HCT116 (cell line): ENCODE measurements around the gene CT45A8. TPM values are rescaled to one million over a fixed set of nuclear protein-coding genes. Genes with fewer than 3 reads are reported as not detected.
"Not testable (repeated sequence)": the region's sequence is repeated elsewhere in the genome, so short reads cannot be mapped to it uniquely, and the experiment has no call there.

ENCODE experiments used
- ATAC-seq: fragments of 200-7000 bp; cut with Tn5 transposase; 2 replicates; pipeline ENCODE4 v1.9.1; 2020; ENCODE audit warnings: mild to moderate bottlenecking, moderate library complexity
- BruUV-seq: library from RNA; stranded (reverse); fragments of 400-500 nt; replicated peaks from 2 replicates; lab custom pipeline; 2021; lab: Mats Ljungman, UMichigan
- CTCF ChIA-PET: fragments of 300-600 bp; sonication (Branson Sonifier 250); formaldehyde crosslinking; loops from one replicate; lab custom pipeline; 2021; ENCODE audit warnings: antibody characterized with exemption; lab: Charles Lee
- POLR2A ChIA-PET: fragments of 300-600, 350-600 bp; sonication (Branson Sonifier 250); formaldehyde crosslinking; loops from one replicate; lab custom pipeline; 2021; ENCODE audit warnings: antibody characterized with exemption; lab: Charles Lee
- RAD21 ChIA-PET, 2 experiments: fragments of 300-600 bp; sonication (Branson Sonifier 250); formaldehyde crosslinking; loops; one replicate each; lab custom pipeline; 2023; ENCODE audit warnings: low total read pairs in 2 of 2; ENCODE audit not compliant: uncharacterized antibody in 2 of 2, unreplicated experiment in 2 of 2, low non-redundant PET in 1 of 2; lab: Charles Lee
- DNase-seq: peaks from one replicate; pipeline ENCODE4 v3.0.0-alpha.2; 2010; ENCODE audit warnings: low read depth, low spot score
- H2AFZ ChIP-seq: fragments of 200-600 bp; shearing (Covaris generic), sonication (generic); 2 replicates; pipeline ENCODE4 v1.6.1; 2017; ENCODE audit warnings: low read depth, mixed run types, mixed read lengths, antibody characterized with exemption, low read length; ENCODE audit not compliant: poor library complexity, severe bottlenecking
- H3K27ac ChIP-seq: 2 replicates; pipeline ENCODE4 v1.5.1; 2012; ENCODE audit warnings: low read depth, low read length
- H3K27me3 ChIP-seq: fragments of 200-600 bp; sonication (generic); 2 replicates; pipeline ENCODE4 v1.6.1; 2016; ENCODE audit warnings: mixed run types, low read length, mixed read lengths; ENCODE audit not compliant: insufficient read depth
- H3K36me3 ChIP-seq, 2 experiments: fragments of 200-500 bp in 1 of 2; fragments of 200-600 bp in 1 of 2; sonication (Bioruptor generic) in 1 of 2; sonication (generic) in 1 of 2; 2 replicates each; pipeline versions ENCODE4 v1.5.1 to v1.6.1; 2014 to 2016; ENCODE audit warnings: low read length in 2 of 2, inconsistent platforms in 1 of 2, mixed read lengths in 1 of 2, mixed run types in 1 of 2; ENCODE audit not compliant: insufficient read depth in 2 of 2, control insufficient read depth in 1 of 2
- H3K4me1 ChIP-seq, 2 experiments: fragments of 200-600 bp in 1 of 2; sonication (generic) in 1 of 2; 2 replicates each; pipeline versions ENCODE4 v1.5.1 to v1.6.1; 2012 to 2017; ENCODE audit warnings: low read length in 2 of 2, inconsistent platforms in 1 of 2, mild to moderate bottlenecking in 1 of 2, mixed read lengths in 1 of 2, mixed run types in 1 of 2, moderate library complexity in 1 of 2; ENCODE audit not compliant: insufficient read depth in 2 of 2, control insufficient read depth in 1 of 2
- H3K4me2 ChIP-seq: fragments of 200-600 bp; sonication (generic); 2 replicates; pipeline ENCODE4 v1.6.1; 2017; ENCODE audit warnings: mixed run types, low read length, mixed read lengths
- H3K4me3 ChIP-seq, 2 experiments: fragments of 200-600 bp in 1 of 2; sonication (generic) in 1 of 2; replicated peaks in 1 of 2; 2 replicates each; pipeline ENCODE4 v1.5.1; 2011 to 2016; ENCODE audit warnings: low read length in 2 of 2, control low read depth in 1 of 2, low read depth in 1 of 2, mild to moderate bottlenecking in 1 of 2, mixed read lengths in 1 of 2, mixed run types in 1 of 2
- H3K79me2 ChIP-seq: fragments of 200-600 bp; sonication (generic); 2 replicates; pipeline ENCODE4 v1.6.1; 2017; ENCODE audit warnings: mild to moderate bottlenecking, mixed run types, low read length, moderate library complexity, mixed read lengths; ENCODE audit not compliant: insufficient read depth
- H3K9ac ChIP-seq: fragments of 200-600 bp; sonication (generic); 2 replicates; pipeline ENCODE4 v1.6.1; 2016; ENCODE audit warnings: low read length, mixed read lengths
- H3K9me2 ChIP-seq: fragments of 200-600 bp; sonication (generic), shearing (Covaris generic); 2 replicates; pipeline ENCODE4 v1.6.1; 2017; ENCODE audit warnings: mixed run types, mild to moderate bottlenecking, moderate library complexity; ENCODE audit not compliant: insufficient read depth
- H3K9me3 ChIP-seq, 2 experiments: fragments of 200-500 bp in 1 of 2; fragments of 200-600 bp in 1 of 2; sonication (Bioruptor generic) in 1 of 2; sonication (generic) in 1 of 2; 2 replicates each; pipeline ENCODE4 v1.6.1; 2014 to 2017; ENCODE audit warnings: low read length in 2 of 2, mixed read lengths in 2 of 2, inconsistent platforms in 1 of 2, low read depth in 1 of 2, mild to moderate bottlenecking in 1 of 2, mixed run types in 1 of 2, moderate library complexity in 1 of 2; ENCODE audit not compliant: control insufficient read depth in 1 of 2, insufficient read depth in 1 of 2
- H4K20me1 ChIP-seq: fragments of 200-600 bp; sonication (generic), shearing (Covaris generic); 2 replicates; pipeline ENCODE4 v1.6.1; 2017; ENCODE audit warnings: mixed run types, mild to moderate bottlenecking, moderate library complexity; ENCODE audit not compliant: insufficient read depth
- intact Hi-C: fragments of 100-400 bp; cut with micrococcal nuclease; formaldehyde crosslinking; loops from 2 replicates; pipeline ENCODE4 v1.10.0; 2022
- total RNA-seq: library from RNA; stranded (reverse); gene quantifications from one replicate; pipeline ENCODE4 v1.2.1, GENCODE V29; 2021; ENCODE audit not compliant: unreplicated experiment

The CT45A8 gene
- total RNA-seq, 1 experiment from 2014 or later: not detected

- H3K9me2 ChIP-seq, DNase-seq, RAD21 ChIA-PET, H3K79me2 ChIP-seq, H3K27me3 ChIP-seq, H2AFZ ChIP-seq, H3K4me2 ChIP-seq, CTCF ChIA-PET, intact Hi-C loops, BruUV-seq, H3K36me3 ChIP-seq, H4K20me1 ChIP-seq, H3K4me3 ChIP-seq, ATAC-seq, H3K27ac ChIP-seq, H3K9me3 ChIP-seq, POLR2A ChIA-PET, H3K9ac ChIP-seq, H3K4me1 ChIP-seq: not testable (repeated sequence)
Measured at GRCh38 chrX:135882741-135883140, 28.4 kb upstream of the CT45A8 start.

DNA sequence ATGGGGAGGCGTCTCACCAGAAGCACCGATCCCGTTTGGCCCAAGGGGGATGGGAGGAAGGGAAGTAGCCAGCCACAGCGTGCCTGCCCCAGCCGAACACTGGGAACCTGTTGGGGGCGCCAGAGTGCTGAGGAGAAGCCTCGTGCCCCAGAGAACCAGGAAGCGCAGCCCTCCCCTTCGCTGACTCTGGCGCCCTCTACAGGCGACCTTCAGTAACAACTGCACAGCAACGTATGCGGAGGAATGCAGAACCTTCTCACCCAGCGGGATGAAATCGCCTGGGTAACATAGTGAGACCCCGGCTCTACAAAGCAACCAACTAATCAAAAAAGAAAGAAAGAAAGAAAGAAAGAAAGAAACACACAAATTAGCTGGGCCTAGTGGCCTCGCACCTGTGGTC is 17.4 kb upstream of the CT45A8 start, which contains the start of gene CT45A9:
Gene CT45A9, minus strand, starts transcription at position 101 of the 400 bp plus-strand sequence. CDS start 3,751 bp downstream, outside the sequence.
- RAD21 ChIA-PET, H2AFZ ChIP-seq, H3K27ac ChIP-seq, DNase-seq, CTCF ChIA-PET, H3K27me3 ChIP-seq, H3K9me3 ChIP-seq, H3K9me2 ChIP-seq, H3K36me3 ChIP-seq, H4K20me1 ChIP-seq, POLR2A ChIA-PET, H3K4me2 ChIP-seq, BruUV-seq, ATAC-seq, H3K4me3 ChIP-seq, H3K4me1 ChIP-seq, intact Hi-C loops, H3K9ac ChIP-seq, H3K79me2 ChIP-seq: not testable (repeated sequence)

GRCh38 chrX:135837180-135837579 is 17.2 kb downstream of the CT45A8 start, which contains the start of gene CT45A7:
Gene CT45A7, minus strand, starts transcription at chrX:135837280. Its CDS starts 3,747 bp downstream, at chrX:135833533.
- CTCF ChIA-PET, H3K4me3 ChIP-seq, H3K9me2 ChIP-seq, H3K79me2 ChIP-seq, RAD21 ChIA-PET, H3K27ac ChIP-seq, H4K20me1 ChIP-seq, H3K36me3 ChIP-seq, H3K4me1 ChIP-seq, DNase-seq, H3K27me3 ChIP-seq, H3K9ac ChIP-seq, H3K9me3 ChIP-seq, BruUV-seq, intact Hi-C loops, H3K4me2 ChIP-seq, POLR2A ChIA-PET, ATAC-seq, H2AFZ ChIP-seq: not testable (repeated sequence)

GRCh38 chrX:135819912-135820311 is 34.4 kb downstream of the CT45A8 start, which contains the start of gene CT45A2:
Gene CT45A2, minus strand, starts transcription at chrX:135820012. Its CDS starts 3,747 bp downstream, at chrX:135816265.
- intact Hi-C loops, POLR2A ChIA-PET: not testable (repeated sequence)

More at GRCh38 chrX:135819912-135820311, 34.4 kb downstream of the CT45A8 start, which contains the start of gene CT45A2:
- ATAC-seq, H3K9ac ChIP-seq, CTCF ChIA-PET, H3K9me2 ChIP-seq, H3K9me3 ChIP-seq, H3K4me1 ChIP-seq, H3K79me2 ChIP-seq, H4K20me1 ChIP-seq, H2AFZ ChIP-seq, BruUV-seq, H3K4me3 ChIP-seq, DNase-seq, H3K27ac ChIP-seq, H3K4me2 ChIP-seq, H3K36me3 ChIP-seq, H3K27me3 ChIP-seq, RAD21 ChIA-PET: not testable (repeated sequence)
